ENCODE measurements around the gene TSPAN13.

Gene TSPAN13

DNA sequence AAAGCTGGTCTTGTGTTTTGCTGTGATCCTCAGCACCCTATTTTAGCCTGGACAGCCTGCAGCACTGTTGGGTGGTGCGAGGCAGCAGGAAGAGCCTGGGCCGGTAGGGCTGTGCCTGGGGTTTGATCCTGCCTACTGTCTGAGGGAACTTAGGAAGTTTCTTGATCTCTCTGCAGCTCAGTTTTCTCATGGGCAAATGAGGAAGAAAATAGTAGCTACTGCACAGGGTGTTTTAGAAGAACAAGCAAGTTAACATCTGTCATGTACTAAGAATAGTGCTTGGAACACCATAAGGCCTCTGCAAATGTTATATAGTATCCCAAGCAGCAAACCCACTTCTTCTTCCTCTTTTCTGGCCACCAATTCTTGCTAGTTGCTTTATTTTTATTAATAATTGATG is 63.3 kb downstream of the TSPAN13 start:
- no peak for DNase-seq

DNA sequence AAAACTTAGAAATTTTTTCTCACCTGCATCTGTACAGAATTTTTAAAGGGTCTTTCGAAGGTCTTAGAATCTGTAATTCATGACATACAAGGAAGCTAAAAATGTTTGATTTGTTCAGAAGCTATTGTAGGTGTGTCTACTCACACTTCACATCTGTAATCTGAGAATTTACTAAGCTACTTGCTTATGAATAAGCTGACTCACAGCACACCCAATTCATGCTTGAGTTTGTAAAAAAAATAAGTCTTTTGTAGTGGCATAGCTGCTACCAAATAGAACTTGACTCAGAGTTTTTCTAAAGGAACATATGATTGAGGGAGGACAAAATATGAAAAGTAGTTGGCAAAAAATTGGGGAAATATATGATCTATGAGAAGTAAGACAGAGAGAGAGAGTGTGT is 64.0 kb downstream of the TSPAN13 start:
- DNase-seq: no peak

- no peak for DNase-seq
Observed at GRCh38 chr7:16818732-16819131, 65.2 kb downstream of the TSPAN13 start.

GRCh38 chr7:16822029-16822428 is 68.5 kb downstream of the TSPAN13 start:
- no peak for DNase-seq

DNA sequence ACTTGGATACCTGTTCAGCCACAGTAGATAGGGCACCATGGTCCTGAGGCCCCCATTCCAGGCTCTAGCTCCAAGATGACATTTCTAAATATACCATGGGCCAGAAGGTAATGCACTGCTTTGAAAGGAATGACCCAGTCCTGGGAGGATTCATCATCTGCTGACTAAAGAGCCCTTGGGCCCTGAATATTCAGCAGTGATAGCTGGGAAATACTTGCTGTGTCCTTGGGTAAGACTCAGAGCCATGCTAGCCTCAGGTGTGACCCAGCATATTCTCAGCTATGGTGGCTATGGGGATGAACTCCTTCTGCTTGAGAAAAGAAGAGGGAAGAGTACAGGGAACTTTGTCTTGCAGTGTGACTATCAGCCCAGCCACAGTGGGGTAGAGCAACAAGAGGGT is 72.5 kb downstream of the TSPAN13 start:
- no peak for DNase-seq

- no peak for DNase-seq
Observed at GRCh38 chr7:16833373-16833772, 79.8 kb downstream of the TSPAN13 start.

Measured in stimulated activated CD4-positive, alpha-beta T cell treated with anti-CD3 and anti-CD28 coated beads, Interleukin-12 subunit alpha, Interleukin-12 subunit beta, amount 100 ng/mL, for 4 hours (primary cell).